WTC11 (cell line): ENCODE measurements around the gene MALT1.

Experiments
- CREB1 ChIP-seq: sonication (generic); formaldehyde crosslinking; IDR thresholded peaks from 2 replicates; pipeline ENCODE4 v1.8.0; 2023; ENCODE audit warnings: mild to moderate bottlenecking, missing genetic modification reagents
- ELF4 ChIP-seq: sonication (generic); formaldehyde crosslinking; IDR thresholded peaks from 2 replicates; pipeline ENCODE4 v1.8.1; 2022; ENCODE audit warnings: low read depth, mild to moderate bottlenecking, moderate library complexity, missing genetic modification reagents
- USF2 ChIP-seq: sonication (generic); formaldehyde crosslinking; IDR thresholded peaks from 2 replicates; pipeline ENCODE4 v1.8.1; 2023; ENCODE audit warnings: mild to moderate bottlenecking, missing genetic modification reagents, moderate library complexity

DNA sequence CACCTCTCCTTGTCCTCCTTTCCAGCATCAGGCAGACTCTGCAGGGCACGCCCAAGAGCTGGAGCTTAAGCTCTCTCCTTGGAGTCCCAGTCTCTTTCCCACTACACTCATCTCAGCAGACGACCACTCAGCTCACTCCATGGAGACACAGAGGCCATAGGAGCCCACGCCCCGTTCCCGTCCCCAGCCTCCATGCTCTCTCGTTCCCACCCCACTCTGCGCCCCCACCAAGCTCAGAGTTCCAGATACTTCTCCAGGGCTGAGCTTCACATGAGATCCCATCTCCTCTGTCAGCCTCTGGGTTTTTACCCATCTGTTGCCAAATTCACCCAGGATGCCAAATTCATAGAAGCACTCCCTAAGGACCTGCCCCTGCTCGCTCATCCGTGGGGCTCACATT lies 87.3 kb downstream of the MALT1 start:
- TF ChIP-seq USF2 (CRISPR knock-in tag) (no peak), ELF4 (CRISPR knock-in tag) (no peak), CREB1 (CRISPR knock-in tag) (no peak)
